GM21576 (cell line): ENCODE data around the gene CFC1.
"Not testable (repeated sequence)": the region's sequence is repeated elsewhere in the genome, so short reads cannot be mapped to it uniquely, and the experiment has no call there.

Experiments
- ATAC-seq: cut with Tn5 transposase; IDR thresholded peaks from one replicate; pipeline ENCODE4 v1.9.1; 2021; ENCODE audit warnings: mild to moderate bottlenecking, moderate library complexity; ENCODE audit not compliant: unreplicated experiment

CFC1 gene

DNA sequence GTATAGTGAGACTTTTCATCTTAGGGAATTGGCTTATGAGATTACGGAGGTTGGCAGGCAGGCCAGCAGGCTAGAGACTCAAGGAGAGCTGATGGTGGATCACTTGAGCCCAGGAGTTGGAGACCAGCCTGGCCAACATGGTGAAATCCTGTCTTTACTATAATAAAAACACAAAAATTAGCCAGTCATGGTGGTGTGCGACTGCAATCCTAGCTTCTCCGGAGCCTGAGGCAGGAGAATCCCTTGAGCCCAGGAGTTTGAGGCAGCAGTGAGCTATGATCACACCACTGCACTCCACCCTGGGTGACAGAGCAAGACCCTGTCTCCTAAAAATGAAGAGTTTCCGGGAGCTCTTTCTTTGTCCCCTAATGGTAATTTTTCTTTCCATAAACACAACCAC is 14.6 kb downstream of the CFC1 start:
- ATAC-seq, result not testable (repeated sequence)

GRCh38 chr2:130583582-130583981 is 15.8 kb downstream of the CFC1 start:
- ATAC-seq, result not testable (repeated sequence)

DNA sequence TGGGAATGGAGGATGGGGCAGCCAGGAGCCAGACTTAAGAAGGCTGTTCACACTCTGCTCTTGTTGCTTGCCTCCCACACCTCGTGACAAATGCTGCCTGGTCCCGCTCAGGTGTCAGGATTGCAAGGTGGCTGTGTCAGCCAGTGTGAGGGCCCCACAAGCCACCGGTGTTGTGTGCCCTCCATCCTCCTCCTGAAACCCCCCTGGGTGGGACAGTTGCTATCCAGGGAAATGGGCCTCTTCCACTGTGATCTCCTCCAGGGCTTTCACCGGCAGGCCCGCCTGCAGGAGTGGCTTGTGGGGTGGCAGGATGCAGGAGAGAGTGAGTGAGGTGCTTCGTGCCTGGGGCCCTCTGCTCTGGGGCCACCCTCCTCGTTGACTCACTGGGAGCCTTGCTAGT is 16.4 kb downstream of the CFC1 start:
- ATAC-seq, result not testable (repeated sequence)

DNA sequence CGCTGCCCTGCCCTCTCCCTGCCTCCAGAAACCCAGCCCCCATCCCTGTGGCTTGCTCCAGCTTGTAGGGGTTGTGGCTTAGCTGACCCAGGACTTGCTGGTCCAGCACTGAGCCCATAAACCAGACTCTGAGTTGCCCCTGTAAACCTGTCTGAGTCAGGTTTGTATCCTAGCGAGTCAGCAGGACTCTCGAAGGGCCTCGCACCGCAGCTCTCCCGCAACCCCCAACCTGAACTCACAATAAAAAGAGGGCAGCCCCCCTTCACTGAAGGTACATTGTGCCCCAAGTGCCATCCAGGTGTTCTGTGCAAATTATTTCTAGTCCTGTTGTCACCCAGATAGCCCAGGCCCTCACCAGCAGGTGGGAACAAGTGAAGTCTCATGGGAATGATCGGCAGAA is 17.9 kb downstream of the CFC1 start:
- ATAC-seq, result not testable (repeated sequence)

GRCh38 chr2:130579121-130579520 is 20.3 kb downstream of the CFC1 start:
- not testable (repeated sequence) for ATAC-seq

DNA sequence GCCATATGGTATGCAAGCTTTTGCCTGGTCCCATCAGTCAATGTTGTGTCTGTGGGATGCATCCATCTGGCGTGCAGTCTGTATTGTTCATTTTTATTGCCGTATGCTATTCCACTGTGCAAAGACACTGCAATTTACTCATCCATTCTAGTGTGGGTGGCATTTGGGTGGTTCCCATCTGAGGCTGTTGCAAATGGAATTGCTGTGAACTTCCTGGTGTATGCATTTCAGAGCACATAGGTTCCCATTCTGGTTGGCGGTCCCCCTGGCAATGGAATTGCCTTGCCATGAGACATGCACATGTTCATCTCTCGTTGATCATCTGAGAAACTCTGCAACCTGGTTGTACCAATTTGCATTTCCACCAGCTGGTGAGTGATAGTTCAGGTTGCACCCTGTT is 21.8 kb downstream of the CFC1 start:
- not testable (repeated sequence) for ATAC-seq

GRCh38 chr2:130576209-130576784 is 23.1 kb downstream of the CFC1 start:
- ATAC-seq, result not testable (repeated sequence)

GRCh38 chr2:130574230-130574629 is 25.1 kb downstream of the CFC1 start:
- ATAC-seq, result not testable (repeated sequence)

DNA sequence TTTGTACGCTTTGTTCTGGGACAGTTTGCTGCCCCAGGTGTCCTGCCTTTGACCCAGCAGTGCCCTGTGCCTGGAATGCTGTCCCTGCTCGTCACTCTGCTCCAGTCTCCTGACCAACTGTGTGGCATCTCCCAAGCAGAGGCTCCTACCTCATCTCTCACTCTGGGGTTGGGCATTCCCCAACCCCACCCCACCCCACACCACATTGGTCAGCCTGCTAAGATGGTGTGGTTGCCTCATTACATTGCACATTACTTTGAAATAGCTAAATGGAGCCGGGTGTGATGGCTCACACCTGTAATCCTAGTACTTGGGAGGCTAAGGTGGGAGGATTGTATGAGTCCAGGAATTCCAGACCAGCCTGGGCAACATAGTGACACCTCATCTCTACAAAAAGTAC is 27.4 kb downstream of the CFC1 start:
- not testable (repeated sequence) for ATAC-seq

DNA sequence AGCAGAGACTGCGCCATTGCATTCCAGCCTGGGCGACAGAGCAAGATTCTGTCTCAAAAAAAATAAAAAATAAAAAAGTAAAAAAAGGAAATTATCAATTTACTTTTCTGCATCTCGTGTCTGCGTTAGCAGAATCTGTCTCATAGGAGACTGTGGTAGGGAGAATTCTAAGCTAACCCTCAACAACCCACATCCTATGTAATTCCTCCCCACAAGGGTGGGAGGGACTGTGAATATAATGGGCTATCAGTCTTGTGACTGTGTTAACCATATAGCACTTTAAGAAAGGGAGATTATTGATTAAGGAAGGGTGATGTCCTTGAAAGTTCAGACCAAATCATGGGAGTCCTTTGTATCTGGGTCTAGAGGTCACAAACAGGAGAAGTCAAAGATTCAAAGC is 33.2 kb downstream of the CFC1 start:
- ATAC-seq, result not testable (repeated sequence)

- not testable (repeated sequence) for ATAC-seq
Observed at GRCh38 chr2:130556441-130556840, 42.9 kb downstream of the CFC1 start.

DNA sequence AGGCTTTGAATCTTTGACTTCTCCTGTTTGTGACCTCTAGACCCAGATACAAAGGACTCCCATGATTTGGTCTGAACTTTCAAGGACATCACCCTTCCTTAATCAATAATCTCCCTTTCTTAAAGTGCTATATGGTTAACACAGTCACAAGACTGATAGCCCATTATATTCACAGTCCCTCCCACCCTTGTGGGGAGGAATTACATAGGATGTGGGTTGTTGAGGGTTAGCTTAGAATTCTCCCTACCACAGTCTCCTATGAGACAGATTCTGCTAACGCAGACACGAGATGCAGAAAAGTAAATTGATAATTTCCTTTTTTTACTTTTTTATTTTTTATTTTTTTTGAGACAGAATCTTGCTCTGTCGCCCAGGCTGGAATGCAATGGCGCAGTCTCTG is 45.2 kb downstream of the CFC1 start:
- ATAC-seq, result not testable (repeated sequence)

DNA sequence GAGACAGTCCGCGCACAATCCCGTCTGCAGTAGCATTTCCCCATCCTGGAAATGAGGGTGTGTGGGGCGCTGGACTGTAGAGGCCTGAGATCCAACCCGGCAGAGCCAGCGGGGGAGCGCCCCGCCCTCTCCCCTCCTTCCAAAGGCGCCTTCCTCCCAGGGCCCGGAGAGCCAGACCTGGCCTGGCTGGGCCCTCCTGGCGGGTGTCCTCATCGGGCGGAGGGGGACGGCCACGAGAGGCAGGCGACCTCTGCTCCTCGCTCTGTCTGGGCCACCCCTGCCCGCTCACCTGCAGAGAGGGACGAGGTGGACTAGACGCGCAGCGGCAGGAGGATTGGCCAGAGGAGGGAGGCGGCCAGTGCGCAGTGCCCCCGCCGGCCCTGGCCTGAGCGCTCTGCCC is 49.9 kb downstream of the CFC1 start:
- not testable (repeated sequence) for ATAC-seq

DNA sequence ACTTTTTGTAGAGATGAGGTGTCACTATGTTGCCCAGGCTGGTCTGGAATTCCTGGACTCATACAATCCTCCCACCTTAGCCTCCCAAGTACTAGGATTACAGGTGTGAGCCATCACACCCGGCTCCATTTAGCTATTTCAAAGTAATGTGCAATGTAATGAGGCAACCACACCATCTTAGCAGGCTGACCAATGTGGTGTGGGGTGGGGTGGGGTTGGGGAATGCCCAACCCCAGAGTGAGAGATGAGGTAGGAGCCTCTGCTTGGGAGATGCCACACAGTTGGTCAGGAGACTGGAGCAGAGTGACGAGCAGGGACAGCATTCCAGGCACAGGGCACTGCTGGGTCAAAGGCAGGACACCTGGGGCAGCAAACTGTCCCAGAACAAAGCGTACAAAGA is 51.0 kb downstream of the CFC1 start:
- ATAC-seq, result not testable (repeated sequence)

GRCh38 chr2:130544978-130545377 is 54.4 kb downstream of the CFC1 start:
- not testable (repeated sequence) for ATAC-seq

GRCh38 chr2:130543785-130544528 is 55.4 kb downstream of the CFC1 start:
- not testable (repeated sequence) for ATAC-seq

GRCh38 chr2:130542789-130543188 is 56.6 kb downstream of the CFC1 start:
- not testable (repeated sequence) for ATAC-seq
